ENCODE data around the gene BPIFA2. TPM values are rescaled to one million over a fixed set of nuclear protein-coding genes. Genes with fewer than 3 reads are reported as not detected.

The BPIFA2 gene
- total RNA-seq, 2 donors from 2014 or later: not detected

- no peak overlapping the region for H3K9ac ChIP-seq (ENCODE audit: extremely low read depth, low read length, poor library complexity, severe bottlenecking)
- Mint-ChIP-seq H3K4me3 (no peak overlapping the region), H3K27ac (no peak overlapping the region), H3K36me3 (ENCODE audit: low read depth) (no peaks in the 10 kb centered on the region), H3K27me3 (ENCODE audit: insufficient read depth) (peaks cover 10% of the 10 kb centered on the region), H3K4me1 (no peaks in the 10 kb centered on the region), H3K9me3 (peaks cover 3% of the 10 kb centered on the region)
- H3K27me3 ChIP-seq (ENCODE audit: control insufficient read depth, insufficient read depth, low read length, poor library complexity, severe bottlenecking): peaks cover 49% of the 10 kb centered on the region
- no peak for DNase-seq
- H3K36me3 ChIP-seq (ENCODE audit: control insufficient read depth, insufficient read depth, low read length): no peaks in the 10 kb centered on the region
- 88 to 100% methylated on average over 1 of the region's 1 CpG for WGBS, 2 experiments (ENCODE audit: insufficient coverage in 1 of 2, insufficient read length in 1 of 2)
- TF ChIP-seq CTCF (conservative IDR thresholded peaks at IDR 0.05): no peak
- no peak overlapping the region for H3K4me3 ChIP-seq (ENCODE audit: low read length)
- H3K27ac ChIP-seq (ENCODE audit: low read depth, low read length): no peak overlapping the region
- H3K9me3 ChIP-seq (ENCODE audit: control insufficient read depth, low read length): no peaks in the 10 kb centered on the region
- no peaks in the 10 kb centered on the region for H3K4me1 ChIP-seq (ENCODE audit: control insufficient read depth, insufficient read depth, low read length)
Measured at GRCh38 chr20:33191955-33192354, 24.0 kb downstream of the BPIFA2 start.

- no peak overlapping the region for H3K9ac ChIP-seq (ENCODE audit: extremely low read depth, low read length, poor library complexity, severe bottlenecking)
- TF ChIP-seq CTCF (conservative IDR thresholded peaks at IDR 0.05): no peak
- Mint-ChIP-seq H3K9me3 (no peaks in the 10 kb centered on the region), H3K4me3 (no peak overlapping the region), H3K36me3 (ENCODE audit: low read depth) (no peaks in the 10 kb centered on the region), H3K4me1 (no peaks in the 10 kb centered on the region), H3K27ac (no peak overlapping the region), H3K27me3 (ENCODE audit: insufficient read depth) (peaks cover 12% of the 10 kb centered on the region)
- H3K4me1 ChIP-seq (ENCODE audit: control insufficient read depth, insufficient read depth, low read length): no peaks in the 10 kb centered on the region
- WGBS, 2 experiments (ENCODE audit: insufficient coverage in 1 of 2, insufficient read length in 1 of 2): 75 to 77% methylated on average over 5 to 8 of the region's 8 CpGs
- no peaks in the 10 kb centered on the region for H3K9me3 ChIP-seq (ENCODE audit: control insufficient read depth, low read length)
- no peak overlapping the region for H3K4me3 ChIP-seq (ENCODE audit: low read length)
- peak; percentile 56 for DNase-seq
- H3K27me3 ChIP-seq (ENCODE audit: control insufficient read depth, insufficient read depth, low read length, poor library complexity, severe bottlenecking): peaks cover 49% of the 10 kb centered on the region
- H3K36me3 ChIP-seq (ENCODE audit: control insufficient read depth, insufficient read depth, low read length): no peaks in the 10 kb centered on the region
- H3K27ac ChIP-seq (ENCODE audit: low read depth, low read length): no peak overlapping the region
Measured at GRCh38 chr20:33192912-33193501, 25.0 kb downstream of the BPIFA2 start.

GRCh38 chr20:33199026-33199425 is 31.1 kb downstream of the BPIFA2 start:
- peaks cover 54% of the 10 kb centered on the region for H3K27me3 ChIP-seq (ENCODE audit: control insufficient read depth, insufficient read depth, low read length, poor library complexity, severe bottlenecking)
- no peaks in the 10 kb centered on the region for H3K36me3 ChIP-seq (ENCODE audit: control insufficient read depth, insufficient read depth, low read length)
- H3K4me3 ChIP-seq (ENCODE audit: low read length): no peak overlapping the region
- Mint-ChIP-seq H3K9me3 (no peaks in the 10 kb centered on the region), H3K4me1 (no peaks in the 10 kb centered on the region), H3K4me3 (no peak overlapping the region), H3K36me3 (ENCODE audit: low read depth) (no peaks in the 10 kb centered on the region), H3K27me3 (ENCODE audit: insufficient read depth) (peaks cover 29% of the 10 kb centered on the region), H3K27ac (no peak overlapping the region)
- H3K9me3 ChIP-seq (ENCODE audit: control insufficient read depth, low read length): no peaks in the 10 kb centered on the region
- TF ChIP-seq CTCF (conservative IDR thresholded peaks at IDR 0.05): no peak
- no peak overlapping the region for H3K27ac ChIP-seq (ENCODE audit: low read depth, low read length)
- H3K9ac ChIP-seq (ENCODE audit: extremely low read depth, low read length, poor library complexity, severe bottlenecking): no peak overlapping the region
- no peak for DNase-seq
- 73 to 89% methylated on average over 3 of the region's 3 CpGs for WGBS, 2 experiments (ENCODE audit: insufficient coverage in 1 of 2, insufficient read length in 1 of 2)
- no peaks in the 10 kb centered on the region for H3K4me1 ChIP-seq (ENCODE audit: control insufficient read depth, insufficient read depth, low read length)

All from endodermal cell (in vitro differentiated cells).